HFFc6 (cell line): ENCODE data around the gene AP2A1. TPM values are rescaled to one million over a fixed set of nuclear protein-coding genes. Genes with fewer than 3 reads are reported as not detected.

ENCODE experiments used
- DNase-seq: peaks from one replicate; pipeline ENCODE4 v3.0.0-alpha.2; 2018
- H3K27ac Mint-ChIP-seq: 2 replicates; pipeline ENCODE4 v1.8.0; 2020; ENCODE audit warnings: mild to moderate bottlenecking, mixed read lengths
- H3K27me3 Mint-ChIP-seq: 2 replicates; pipeline ENCODE4 v1.8.0; 2021; ENCODE audit warnings: mild to moderate bottlenecking, moderate library complexity, mixed read lengths; ENCODE audit not compliant: insufficient read depth
- H3K36me3 Mint-ChIP-seq: 2 replicates; pipeline ENCODE4 v1.8.0; 2021; ENCODE audit warnings: low read depth, mixed read lengths
- H3K4me1 Mint-ChIP-seq: 2 replicates; pipeline ENCODE4 v1.8.0; 2020; ENCODE audit warnings: low read depth, mixed read lengths
- H3K4me3 Mint-ChIP-seq: 2 replicates; pipeline ENCODE4 v1.8.0; 2020; ENCODE audit warnings: mild to moderate bottlenecking, moderate library complexity, mixed read lengths
- H3K9me3 Mint-ChIP-seq: 2 replicates; pipeline ENCODE4 v1.8.0; 2020; ENCODE audit warnings: mild to moderate bottlenecking, mixed read lengths
- CTCF ChIP-seq: fragments of 200-600 bp; sonication (generic); IDR thresholded peaks from 2 replicates; pipeline ENCODE4 v1.5.0; 2021; ENCODE audit warnings: antibody characterized with exemption, mild to moderate bottlenecking
- total RNA-seq, 6 experiments: library from RNA; stranded (reverse); fragmentation: NEBNext Ultra II Directional; extraction: Animal tissue kit (Norgen Biotek cat#: 25700); gene quantifications; 2 replicates in 1 of 6; 3 replicates in 5 of 6; pipeline ENCODE4 v1.2.3, GENCODE V29; 2021

AP2A1 gene
- total RNA-seq, 6 experiments from 2014 or later, result 145 to 177 (median 162) TPM

GRCh38 chr19:49772850-49773432 lies 6.1 kb downstream of the AP2A1 start:
- TF ChIP-seq CTCF, result no peak
- no peak for DNase-seq
- Mint-ChIP-seq H3K27me3 (peaks cover 2% of the 10 kb centered on the region; the same call in 1 of the 2 replicates), H3K4me1 (peaks cover 24% of the 10 kb centered on the region), H3K9me3 (no peaks in the 10 kb centered on the region), H3K4me3 (no peak overlapping the region), H3K27ac (no peak overlapping the region), H3K36me3 (peaks cover 11% of the 10 kb centered on the region; the same call in 1 of the 2 replicates)

- Mint-ChIP-seq H3K4me3 (no peak overlapping the region), H3K9me3 (no peaks in the 10 kb centered on the region), H3K27me3 (peaks cover 2% of the 10 kb centered on the region; the same call in 1 of the 2 replicates), H3K4me1 (peaks cover 15% of the 10 kb centered on the region), H3K36me3 (peaks cover 4% of the 10 kb centered on the region; the same call in 1 of the 2 replicates), H3K27ac (peak overlapping the region; percentile 55)
- no peak for DNase-seq
- TF ChIP-seq CTCF, result no peak
These were observed 7.0 kb downstream of the AP2A1 start for GRCh38 chr19:49773663-49774350.

- Mint-ChIP-seq H3K27me3 (peaks cover 2% of the 10 kb centered on the region; the same call in 1 of the 2 replicates), H3K36me3 (peaks cover 4% of the 10 kb centered on the region; the same call in 1 of the 2 replicates), H3K27ac (no peak overlapping the region), H3K9me3 (no peaks in the 10 kb centered on the region), H3K4me1 (peaks cover 8% of the 10 kb centered on the region), H3K4me3 (no peak overlapping the region)
- no peak for DNase-seq
- no peak for TF ChIP-seq CTCF
These were observed 8.2 kb downstream of the AP2A1 start for GRCh38 chr19:49774969-49775368.

GRCh38 chr19:49775742-49776370 lies 9.1 kb downstream of the AP2A1 start:
- Mint-ChIP-seq H3K4me1 (peaks cover 8% of the 10 kb centered on the region), H3K4me3 (no peak overlapping the region), H3K9me3 (no peaks in the 10 kb centered on the region), H3K36me3 (no peaks in the 10 kb centered on the region), H3K27me3 (0 out of 2 replicates have a peak, but pooled peaks cover 2% of the 10 kb centered on the region), H3K27ac (no peak overlapping the region; the same call in 1 of the 2 replicates)
- no peak for DNase-seq
- TF ChIP-seq CTCF, result no peak

- Mint-ChIP-seq H3K9me3 (no peaks in the 10 kb centered on the region), H3K4me1 (peaks cover 8% of the 10 kb centered on the region), H3K36me3 (no peaks in the 10 kb centered on the region), H3K4me3 (no peak overlapping the region), H3K27me3 (0 out of 2 replicates have a peak, but pooled peaks cover 2% of the 10 kb centered on the region), H3K27ac (peak overlapping the region; percentile 8; the same call in 1 of the 2 replicates)
- TF ChIP-seq CTCF, result no peak
- no peak for DNase-seq
These were observed 9.6 kb downstream of the AP2A1 start for GRCh38 chr19:49776371-49776764.
